Esophagus squamous epithelium (tissue), 5 donors: ENCODE results near the gene ZMYM2. TPM values are rescaled to one million over a fixed set of nuclear protein-coding genes. Genes with fewer than 3 reads are reported as not detected.

ENCODE experiments used
- DNase-seq: peaks from one replicate; lab custom pipeline; 2025; lab: John Stamatoyannopoulos, UW
- H3K27ac ChIP-seq, 4 donors: fragments of 200-600 bp; sonication (generic); one replicate each; pipeline ENCODE4 v1.5.1; 2016 to 2019; ENCODE audit warnings: mild to moderate bottlenecking in 1 of 4
- H3K27me3 ChIP-seq, 4 donors: fragments of 200-600 bp; sonication (generic); 1 replicate in 3 of 4; 2 replicates in 1 of 4; pipeline versions ENCODE4 v1.5.1 to v1.6.0; 2017 to 2021; ENCODE audit warnings: antibody characterized with exemption in 1 of 4
- H3K36me3 ChIP-seq, 3 donors: fragments of 200-600 bp; sonication (generic); one replicate each; pipeline ENCODE4 v1.5.1; 2016 to 2019
- H3K4me1 ChIP-seq, 3 donors: fragments of 200-600 bp; sonication (generic); one replicate each; pipeline ENCODE4 v1.5.1; 2017 to 2019
- H3K4me3 ChIP-seq, 4 donors: fragments of 200-600 bp; sonication (generic); 1 replicate in 3 of 4; 2 replicates in 1 of 4; pipeline ENCODE4 v1.5.1; 2016 to 2019; ENCODE audit warnings: mild to moderate bottlenecking in 2 of 4, moderate library complexity in 1 of 4
- H3K9me3 ChIP-seq, 3 donors: fragments of 200-600 bp; sonication (generic); one replicate each; pipeline ENCODE4 v1.5.1; 2016 to 2019
- POLR2A ChIP-seq, 4 donors: fragments of 450-650 bp; IDR thresholded peaks; one replicate each; pipeline ENCODE4 v1.6.1; 2017; ENCODE audit warnings: antibody characterized with exemption in 4 of 4, mild to moderate bottlenecking in 4 of 4, moderate library complexity in 3 of 4
- WGBS, 2 donors: methylation state at CpG; one replicate each; pipeline ENCODE4 v1.1.5; 2018; 5-methylcytosine and 5-hydroxymethylcytosine counted together
- intact Hi-C: fragments of 100-400 bp; cut with DNase I; formaldehyde crosslinking; loops from one replicate; pipeline ENCODE4 v1.15.0; 2022
- total RNA-seq, 4 donors: library from RNA; depleted of rRNA; stranded (reverse); fragments of >200 nt; gene quantifications; one replicate each; pipeline ENCODE4 v1.1.0, GENCODE V29; 2016
- TF ChIP-seq, protein P1 (sequence below), 6 experiments: fragments of 450-650 bp in 4 of 6; fragments of 200-600 bp in 2 of 6; sonication (generic) in 2 of 6; IDR thresholded peaks; one replicate each; pipeline ENCODE4 v1.5.1; 2016 to 2019; ENCODE audit warnings: antibody characterized with exemption in 6 of 6, mild to moderate bottlenecking in 4 of 6, moderate library complexity in 4 of 6
- donor health status: DM: yes; HTN: yes; CAD: no.

The ZMYM2 gene
- total RNA-seq, 4 donors from 2014 or later = 36.4 to 76.5 (median 46.9) TPM

DNA sequence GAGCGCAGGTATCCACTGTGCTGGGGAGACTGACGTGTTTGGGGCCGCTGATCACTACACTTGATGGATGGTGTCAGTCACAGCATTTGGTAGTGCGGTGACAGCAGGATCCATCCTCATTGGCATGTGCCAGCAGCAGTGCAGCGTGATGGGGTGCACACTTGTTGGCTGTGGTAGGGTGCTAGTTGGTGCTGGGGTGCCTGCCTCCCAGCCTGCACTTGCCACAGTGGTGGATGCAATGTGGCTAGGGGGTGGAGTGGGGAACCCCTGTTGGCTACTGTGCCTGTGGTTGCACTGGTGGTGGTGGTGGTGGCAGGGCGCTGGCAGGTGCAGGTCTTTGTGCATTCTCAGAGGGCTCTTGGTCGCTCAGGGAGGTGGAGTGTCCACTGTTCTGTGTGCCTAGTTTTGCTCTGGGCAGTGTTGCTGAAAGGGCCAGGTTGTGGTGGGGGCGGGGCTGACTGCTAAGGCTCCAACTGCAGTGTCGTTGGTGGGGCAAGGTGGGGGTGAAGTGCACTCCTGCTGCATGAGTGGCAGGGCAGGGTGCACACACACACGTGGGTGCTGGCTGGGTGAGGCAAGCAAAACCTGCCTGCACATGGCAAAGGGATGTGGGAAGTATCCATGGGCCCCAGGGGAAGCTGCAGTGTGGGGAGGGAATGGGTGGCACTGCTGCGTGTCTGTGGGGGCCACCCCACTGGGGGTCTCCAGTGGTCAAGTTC lies 84.8 kb downstream of the ZMYM2 start:
- no peak for DNase-seq
- intact Hi-C loops = no loop called here
- no peak overlapping the region for H3K27ac ChIP-seq

DNA sequence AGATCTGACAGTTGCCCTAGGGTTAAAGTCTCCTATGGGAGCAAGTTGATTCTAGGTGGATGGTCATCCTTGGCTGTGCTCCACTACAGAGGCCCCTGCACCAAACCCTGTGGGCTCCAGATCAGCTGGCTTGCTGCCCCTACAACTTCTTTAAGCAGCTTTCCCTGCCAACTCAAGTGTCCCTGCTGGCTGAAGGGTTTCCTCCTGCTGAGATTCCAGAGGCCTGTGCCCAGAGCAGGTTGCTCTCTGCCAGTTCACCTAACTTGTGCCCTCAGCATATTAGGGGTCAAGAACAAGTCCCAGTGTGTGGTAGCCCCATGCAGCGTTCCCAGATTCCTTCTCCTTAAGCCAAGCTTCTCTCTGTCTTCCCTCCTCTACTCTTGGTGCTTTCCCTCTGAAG lies 85.6 kb downstream of the ZMYM2 start:
- H3K27me3 ChIP-seq = no peaks in the 10 kb centered on the region
- no peaks in the 10 kb centered on the region for H3K9me3 ChIP-seq
- no peak for DNase-seq
- no peak overlapping the region for H3K4me3 ChIP-seq
- intact Hi-C loops = no loop called here
- H3K4me1 ChIP-seq = peaks cover 0 to 4% (median 0%) of the 10 kb centered on the region in 3 donors
- TF ChIP-seq, protein P1, sequence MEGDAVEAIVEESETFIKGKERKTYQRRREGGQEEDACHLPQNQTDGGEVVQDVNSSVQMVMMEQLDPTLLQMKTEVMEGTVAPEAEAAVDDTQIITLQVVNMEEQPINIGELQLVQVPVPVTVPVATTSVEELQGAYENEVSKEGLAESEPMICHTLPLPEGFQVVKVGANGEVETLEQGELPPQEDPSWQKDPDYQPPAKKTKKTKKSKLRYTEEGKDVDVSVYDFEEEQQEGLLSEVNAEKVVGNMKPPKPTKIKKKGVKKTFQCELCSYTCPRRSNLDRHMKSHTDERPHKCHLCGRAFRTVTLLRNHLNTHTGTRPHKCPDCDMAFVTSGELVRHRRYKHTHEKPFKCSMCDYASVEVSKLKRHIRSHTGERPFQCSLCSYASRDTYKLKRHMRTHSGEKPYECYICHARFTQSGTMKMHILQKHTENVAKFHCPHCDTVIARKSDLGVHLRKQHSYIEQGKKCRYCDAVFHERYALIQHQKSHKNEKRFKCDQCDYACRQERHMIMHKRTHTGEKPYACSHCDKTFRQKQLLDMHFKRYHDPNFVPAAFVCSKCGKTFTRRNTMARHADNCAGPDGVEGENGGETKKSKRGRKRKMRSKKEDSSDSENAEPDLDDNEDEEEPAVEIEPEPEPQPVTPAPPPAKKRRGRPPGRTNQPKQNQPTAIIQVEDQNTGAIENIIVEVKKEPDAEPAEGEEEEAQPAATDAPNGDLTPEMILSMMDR (IDR thresholded peaks at IDR 0.05) = no peak
- TF ChIP-seq POLR2A (IDR thresholded peaks at IDR 0.05) = no peak
- no peak overlapping the region for H3K27ac ChIP-seq
- 100% methylated on average over 1 of the region's 1 CpG for WGBS, 2 donors
- H3K36me3 ChIP-seq = peaks cover 4 to 79% (median 6%) of the 10 kb centered on the region in 3 donors

More for the DNA sequence above, 84.8 kb downstream of the ZMYM2 start:
- Histone ChIP-seq H3K9me3 (no peaks in the 10 kb centered on the region), H3K36me3 (peaks cover 4 to 86% (median 6%) of the 10 kb centered on the region in 3 donors), H3K4me1 (peaks cover 0 to 4% (median 0%) of the 10 kb centered on the region in 3 donors), H3K27me3 (no peaks in the 10 kb centered on the region), H3K4me3 (no peak overlapping the region)
- 86 to 91% methylated on average over 6 to 7 of the region's 11 CpGs for WGBS, 2 donors
- TF ChIP-seq, protein P1 (IDR thresholded peaks at IDR 0.05) = no peak
- no peak for TF ChIP-seq POLR2A (IDR thresholded peaks at IDR 0.05)

DNA sequence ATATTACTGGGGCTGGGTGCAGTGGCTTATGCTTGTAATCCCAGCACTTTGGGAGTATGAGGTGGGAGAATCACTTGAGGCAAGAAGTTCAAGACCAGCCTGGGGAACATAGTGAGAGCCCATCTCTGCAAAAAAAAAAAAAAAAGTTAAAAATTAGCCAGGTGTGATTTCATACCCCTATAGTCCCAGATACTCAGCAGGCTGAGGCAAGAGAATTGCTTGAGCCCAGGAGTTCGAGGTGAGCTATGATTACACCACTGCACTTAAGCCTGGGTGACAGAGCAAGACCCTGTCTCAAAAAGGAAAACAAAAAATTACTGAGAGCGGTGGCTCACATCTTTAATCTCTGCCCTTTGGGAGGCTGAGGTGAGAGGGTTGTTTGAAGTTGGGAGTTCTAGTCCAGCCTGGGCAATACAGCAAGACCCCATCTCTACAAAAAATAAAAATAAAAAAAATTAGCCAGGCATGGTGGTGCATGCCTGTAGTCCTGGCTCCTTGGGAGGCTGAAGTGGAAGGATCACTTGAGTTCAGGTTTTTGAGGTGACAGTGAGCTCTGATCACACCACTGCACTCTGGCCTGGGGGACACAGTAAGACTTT lies 87.5 kb downstream of the ZMYM2 start:
- Histone ChIP-seq H3K27me3 (no peaks in the 10 kb centered on the region), H3K4me3 (no peak overlapping the region), H3K4me1 (no peaks in the 10 kb centered on the region), H3K27ac (no peak overlapping the region), H3K9me3 (no peaks in the 10 kb centered on the region), H3K36me3 (peaks cover 4 to 59% (median 6%) of the 10 kb centered on the region in 3 donors)
- 85 to 100% methylated on average over 2 of the region's 2 CpGs for WGBS, 2 donors
- TF ChIP-seq, protein P1 (IDR thresholded peaks at IDR 0.05) = no peak
- no peak for TF ChIP-seq POLR2A (IDR thresholded peaks at IDR 0.05)
- DNase-seq = no peak
- intact Hi-C loops = no loop called here

DNA sequence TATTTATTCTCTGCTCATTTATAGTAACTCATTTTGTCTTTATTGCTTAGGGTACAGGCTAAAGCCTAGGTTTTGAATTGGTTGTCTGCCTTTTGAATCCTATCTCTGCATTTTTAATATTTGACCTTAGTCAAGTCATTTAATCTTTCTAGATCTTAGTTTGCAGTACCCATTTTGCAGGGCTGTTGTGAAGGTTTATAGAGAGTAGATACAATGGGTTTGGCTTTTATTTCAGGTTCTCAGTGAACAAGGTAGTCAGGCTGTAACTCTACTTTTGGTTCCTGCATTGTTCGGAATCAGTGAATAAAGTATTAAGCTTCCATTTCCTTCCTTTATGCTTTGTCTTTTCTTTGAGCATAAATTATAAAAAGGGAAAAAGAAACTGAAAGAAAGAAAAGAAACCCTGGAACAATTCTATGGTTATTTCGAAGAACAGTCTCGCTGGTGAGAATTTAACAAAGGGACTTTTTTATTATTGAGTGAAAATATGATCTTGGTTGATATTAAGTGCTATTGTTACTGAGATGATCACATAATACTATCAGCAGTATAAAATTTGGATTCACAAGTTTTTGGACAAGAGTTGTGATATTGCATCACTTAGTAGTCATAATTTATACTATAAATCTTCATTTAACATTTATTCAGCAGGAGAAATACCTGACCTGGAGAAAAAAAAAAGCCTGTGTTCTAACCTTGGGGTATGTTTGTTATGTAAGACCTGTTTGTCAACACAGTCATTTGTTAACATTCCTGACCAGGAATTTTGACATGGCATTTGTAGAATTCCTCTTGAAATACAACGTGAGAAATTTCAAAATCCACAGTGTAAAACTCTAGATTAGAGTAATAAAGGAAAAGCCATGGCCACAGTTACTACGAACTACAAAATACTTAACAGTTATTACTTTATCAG lies 91.3 kb downstream of the ZMYM2 start:
- no peaks in the 10 kb centered on the region for H3K27me3 ChIP-seq
- no peak overlapping the region for H3K27ac ChIP-seq
- TF ChIP-seq, protein P1 (IDR thresholded peaks at IDR 0.05) = no peak
- no peak for TF ChIP-seq POLR2A (IDR thresholded peaks at IDR 0.05)
- no peaks in the 10 kb centered on the region for H3K9me3 ChIP-seq
- WGBS, 2 donors = 53 to 78% methylated on average over 5 of the region's 5 CpGs
- no peak for DNase-seq
- intact Hi-C loops = no loop called here
- peaks cover 0 to 56% (median 0%) of the 10 kb centered on the region in 3 donors for H3K36me3 ChIP-seq
- H3K4me3 ChIP-seq = no peak overlapping the region
- H3K4me1 ChIP-seq = no peaks in the 10 kb centered on the region
